Lower leg skin (tissue), 3 donors: ENCODE measurements around the gene PCSK5.

Source experiments
- CTCF ChIP-seq, 3 donors: fragments of 450-650 bp; IDR thresholded peaks; one replicate each; pipeline ENCODE4 v1.5.1; 2016; ENCODE audit warnings: antibody characterized with exemption in 3 of 3, mild to moderate bottlenecking in 3 of 3, moderate library complexity in 2 of 3
- POLR2A ChIP-seq, 2 donors: fragments of 450-650 bp; IDR thresholded peaks; one replicate each; pipeline ENCODE4 v1.6.1; 2016 to 2017; ENCODE audit warnings: antibody characterized with exemption in 2 of 2, mild to moderate bottlenecking in 1 of 2, moderate library complexity in 1 of 2

- TF ChIP-seq CTCF (IDR thresholded peaks at IDR 0.05) (no peak), POLR2A (IDR thresholded peaks at IDR 0.05) (no peak)
Measured at GRCh38 chr9:76333388-76333787, 442.9 kb downstream of the PCSK5 start.
